ENCODE results near the gene TMEM120B.

Gene TMEM120B

GRCh38 chr12:121767525-121768016, 55.0 kb downstream of the TMEM120B start:
- TF ChIP-seq CTCF (conservative IDR thresholded peaks at IDR 0.05; ENCODE audit: low read depth, low read length): no peak
- Histone ChIP-seq H3K4me3 (IDR thresholded peaks at IDR 0.05; ENCODE audit: insufficient read depth, low read depth, low read length) (no peak overlapping the region), H3K27ac (no peak overlapping the region), H2AFZ (ENCODE audit: low read depth) (no peak overlapping the region), H3K79me2 (ENCODE audit: insufficient read depth, low read depth) (no peaks in the 10 kb centered on the region), H3K4me2 (no peak overlapping the region), H3K27me3 (ENCODE audit: insufficient read depth, low read depth) (no peaks in the 10 kb centered on the region), H3K4me1 (ENCODE audit: low read depth, poor library complexity, severe bottlenecking) (no peaks in the 10 kb centered on the region), H3K36me3 (ENCODE audit: insufficient read depth) (no peaks in the 10 kb centered on the region), H4K20me1 (ENCODE audit: insufficient read depth) (no peaks in the 10 kb centered on the region), H3K9ac (no peak overlapping the region)

GRCh38 chr12:121769297-121769830, 56.8 kb downstream of the TMEM120B start:
- Histone ChIP-seq H3K4me3 (IDR thresholded peaks at IDR 0.05; ENCODE audit: insufficient read depth, low read depth, low read length) (no peak overlapping the region), H3K4me1 (ENCODE audit: low read depth, poor library complexity, severe bottlenecking) (peaks cover 8% of the 10 kb centered on the region), H3K27me3 (ENCODE audit: insufficient read depth, low read depth) (no peaks in the 10 kb centered on the region), H3K9ac (no peak overlapping the region), H3K36me3 (ENCODE audit: insufficient read depth) (no peaks in the 10 kb centered on the region), H3K4me2 (no peak overlapping the region), H2AFZ (ENCODE audit: low read depth) (no peak overlapping the region), H3K27ac (no peak overlapping the region), H3K79me2 (ENCODE audit: insufficient read depth, low read depth) (no peaks in the 10 kb centered on the region), H4K20me1 (ENCODE audit: insufficient read depth) (no peaks in the 10 kb centered on the region)
- no peak for TF ChIP-seq CTCF (conservative IDR thresholded peaks at IDR 0.05; ENCODE audit: low read depth, low read length)

- Histone ChIP-seq H4K20me1 (ENCODE audit: insufficient read depth) (no peaks in the 10 kb centered on the region), H3K9ac (no peak overlapping the region), H3K4me1 (ENCODE audit: low read depth, poor library complexity, severe bottlenecking) (peaks cover 8% of the 10 kb centered on the region), H3K27ac (no peak overlapping the region), H3K27me3 (ENCODE audit: insufficient read depth, low read depth) (no peaks in the 10 kb centered on the region), H3K4me2 (no peak overlapping the region), H2AFZ (ENCODE audit: low read depth) (no peak overlapping the region), H3K4me3 (IDR thresholded peaks at IDR 0.05; ENCODE audit: insufficient read depth, low read depth, low read length) (no peak overlapping the region), H3K79me2 (ENCODE audit: insufficient read depth, low read depth) (no peaks in the 10 kb centered on the region), H3K36me3 (ENCODE audit: insufficient read depth) (no peaks in the 10 kb centered on the region)
- no peak for TF ChIP-seq CTCF (conservative IDR thresholded peaks at IDR 0.05; ENCODE audit: low read depth, low read length)
Observed at GRCh38 chr12:121769831-121770301, 57.3 kb downstream of the TMEM120B start.

- Histone ChIP-seq H3K4me2 (no peak overlapping the region), H3K36me3 (ENCODE audit: insufficient read depth) (no peaks in the 10 kb centered on the region), H3K9ac (no peak overlapping the region), H3K79me2 (ENCODE audit: insufficient read depth, low read depth) (no peaks in the 10 kb centered on the region), H2AFZ (ENCODE audit: low read depth) (no peak overlapping the region), H3K4me1 (ENCODE audit: low read depth, poor library complexity, severe bottlenecking) (peaks cover 8% of the 10 kb centered on the region), H3K27me3 (ENCODE audit: insufficient read depth, low read depth) (no peaks in the 10 kb centered on the region), H4K20me1 (ENCODE audit: insufficient read depth) (no peaks in the 10 kb centered on the region), H3K4me3 (IDR thresholded peaks at IDR 0.05; ENCODE audit: insufficient read depth, low read depth, low read length) (no peak overlapping the region), H3K27ac (no peak overlapping the region)
- TF ChIP-seq CTCF (conservative IDR thresholded peaks at IDR 0.05; ENCODE audit: low read depth, low read length): no peak
Observed at GRCh38 chr12:121770388-121770787, 57.8 kb downstream of the TMEM120B start.

All from KMS-11 (cell line).